LoVo (cell line): ENCODE data around the gene ESPNL.

Experiments used
- DNase-seq: peaks from one replicate; pipeline ENCODE4 v3.0.0-alpha.2; 2016; ENCODE audit warnings: low spot score

ESPNL gene

DNA sequence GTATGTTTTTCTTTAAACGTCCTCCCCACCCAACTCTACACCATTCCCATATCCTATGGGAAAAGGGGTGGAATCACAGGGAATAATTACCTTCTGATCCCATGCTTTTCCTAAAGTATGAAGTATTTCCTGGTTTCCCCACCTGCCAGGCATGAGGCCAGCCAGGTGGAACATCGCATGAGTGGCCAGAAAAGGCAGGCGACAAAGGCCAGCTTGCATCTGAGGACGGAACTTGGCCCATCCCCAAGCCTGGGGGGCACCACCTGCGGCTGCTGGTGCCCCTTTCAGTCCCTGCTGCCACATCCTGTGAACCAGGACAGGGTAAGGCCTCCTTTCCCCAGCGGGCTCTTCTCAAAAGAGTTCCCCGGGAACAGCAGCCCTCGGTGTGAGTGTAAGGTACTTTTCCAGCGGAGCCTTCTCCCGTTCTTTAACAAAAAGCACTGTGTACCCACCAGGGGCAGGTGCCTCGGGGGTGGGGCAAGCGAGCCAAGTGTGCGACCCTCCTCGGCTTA is 57.4 kb downstream of the ESPNL start:
- DNase-seq, result no peak

GRCh38 chr2:238158018-238158508 is 57.9 kb downstream of the ESPNL start:
- no peak for DNase-seq

- peak; percentile 43 for DNase-seq
These were observed 58.5 kb downstream of the ESPNL start, which contains the start of gene ERFE for GRCh38 chr2:238158509-238159070. TSS of gene ERFE (plus strand) at chr2:238158970. CDS start at chr2:238159008, 38 bp downstream.

DNA sequence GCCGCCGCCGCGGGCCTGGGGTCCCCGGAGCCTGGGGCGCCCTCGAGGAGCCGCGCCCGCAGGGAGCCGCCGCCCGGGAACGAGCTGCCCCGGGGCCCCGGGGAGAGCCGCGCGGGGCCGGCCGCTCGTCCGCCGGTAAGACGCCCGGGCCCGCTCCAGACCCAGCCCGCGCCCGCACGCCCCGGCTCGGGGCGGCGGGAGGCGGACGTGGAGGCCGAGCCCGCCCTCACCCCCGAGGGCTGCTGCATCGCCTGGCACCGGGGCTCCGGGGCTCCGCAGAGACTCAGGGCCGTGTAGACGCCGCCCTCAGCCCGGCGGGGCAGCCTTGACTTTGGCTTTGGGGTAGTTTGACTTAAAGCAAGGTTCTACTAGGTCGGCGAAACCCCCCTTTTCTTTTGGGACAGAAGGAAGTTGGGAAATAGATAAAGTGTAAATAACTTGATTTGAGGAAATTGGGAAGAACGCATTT is 59.0 kb downstream of the ESPNL start:
- no peak for DNase-seq

- DNase-seq, result no peak
These were observed 59.6 kb downstream of the ESPNL start for GRCh38 chr2:238159661-238160205.

- no peak for DNase-seq
These were observed 60.3 kb downstream of the ESPNL start for GRCh38 chr2:238160206-238161129.

GRCh38 chr2:238161291-238162051 is 61.3 kb downstream of the ESPNL start:
- DNase-seq, result no peak

DNA sequence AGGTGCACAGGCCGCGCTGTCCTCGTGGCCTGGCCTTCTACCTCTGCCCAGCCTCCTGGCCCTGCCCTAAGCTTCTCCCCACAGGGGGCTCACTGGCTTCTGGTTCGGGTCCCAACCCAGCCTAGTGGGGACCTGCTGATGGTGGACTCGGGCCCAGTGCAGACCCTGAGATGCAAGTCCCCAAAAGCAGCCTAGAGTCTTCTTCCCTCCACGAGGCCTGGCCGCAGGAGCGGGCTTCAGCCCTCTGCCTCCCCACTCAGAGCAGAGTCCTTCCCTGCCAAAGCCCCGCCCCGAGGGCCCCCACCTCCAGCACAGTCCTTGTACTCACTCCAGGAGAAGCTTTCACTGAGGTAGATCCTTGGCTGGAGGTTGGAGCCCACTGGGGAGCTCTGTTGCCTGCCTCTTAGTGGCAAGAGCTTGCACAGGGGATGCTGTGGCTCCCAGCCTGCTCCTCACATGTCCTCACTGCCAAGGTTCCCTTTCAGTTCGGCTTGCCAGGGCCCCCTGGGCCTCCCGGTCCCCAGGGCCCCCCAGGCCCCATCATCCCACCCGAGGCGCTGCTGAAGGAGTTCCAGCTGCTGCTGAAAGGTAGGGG is 62.2 kb downstream of the ESPNL start:
- no peak for DNase-seq

DNA sequence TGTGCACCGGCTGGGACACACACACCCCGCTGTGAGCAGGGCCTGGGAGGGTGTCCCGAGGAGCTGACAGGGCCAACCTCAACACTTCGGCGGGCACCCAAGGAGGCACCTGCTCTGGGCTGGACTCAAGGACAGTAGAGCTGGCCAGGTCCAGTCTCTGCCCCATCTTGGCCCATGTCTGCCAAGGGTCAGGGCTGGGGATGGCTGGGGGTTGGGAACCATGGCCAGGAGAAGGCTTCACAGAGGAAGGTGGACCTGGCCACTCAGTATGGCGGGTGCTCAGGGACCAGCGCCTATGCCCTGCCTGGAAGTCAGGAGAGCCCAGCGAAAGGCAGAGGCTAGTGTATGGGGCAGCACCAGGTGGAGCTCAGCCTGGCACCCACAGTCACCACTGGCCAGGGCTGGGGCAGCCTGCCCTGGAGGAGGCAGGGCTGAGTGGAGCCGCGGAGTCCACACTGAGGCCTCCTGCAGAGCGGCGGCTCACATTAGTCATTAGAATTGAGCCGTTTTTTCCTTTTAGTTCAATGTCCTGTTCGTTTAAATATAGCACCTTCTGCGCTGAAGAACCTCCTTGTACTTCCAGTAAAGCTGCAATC is 62.8 kb downstream of the ESPNL start:
- DNase-seq, result no peak

DNA sequence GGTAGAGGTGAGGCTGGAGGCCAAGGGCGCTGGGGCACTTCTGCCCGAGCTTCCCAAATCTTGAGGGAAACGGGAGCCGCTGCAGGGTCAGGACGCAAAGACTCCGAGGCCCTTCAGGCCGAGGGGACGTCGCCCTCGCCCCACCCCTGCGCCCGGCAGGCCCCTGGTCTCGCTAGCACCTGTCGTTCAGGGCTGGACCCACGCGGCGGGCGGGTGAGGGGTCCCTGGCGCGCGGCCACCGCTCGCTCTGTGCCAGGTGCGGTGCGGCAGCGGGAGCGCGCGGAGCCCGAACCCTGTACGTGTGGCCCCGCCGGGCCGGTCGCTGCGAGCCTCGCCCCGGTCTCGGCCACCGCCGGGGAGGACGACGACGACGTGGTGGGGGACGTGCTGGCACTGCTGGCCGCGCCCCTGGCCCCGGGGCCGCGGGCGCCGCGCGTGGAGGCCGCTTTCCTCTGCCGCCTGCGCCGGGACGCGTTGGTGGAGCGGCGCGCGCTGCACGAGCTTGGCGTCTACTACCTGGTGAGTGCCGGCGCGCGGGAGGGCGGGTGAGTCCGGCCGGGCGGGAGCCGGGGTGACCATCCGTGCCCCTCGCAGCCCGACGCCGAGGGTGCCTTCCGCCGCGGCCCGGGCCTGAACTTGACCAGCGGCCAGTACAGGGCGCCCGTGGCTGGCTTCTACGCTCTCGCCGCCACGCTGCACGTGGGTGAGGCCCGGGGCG is 63.5 kb downstream of the ESPNL start:
- no peak for DNase-seq

- no peak for DNase-seq
These were observed 64.8 kb downstream of the ESPNL start for GRCh38 chr2:238164906-238165287.

GRCh38 chr2:238165288-238165921 is 65.3 kb downstream of the ESPNL start:
- no peak for DNase-seq

GRCh38 chr2:238166391-238167343 is 66.5 kb downstream of the ESPNL start:
- DNase-seq, result no peak

DNA sequence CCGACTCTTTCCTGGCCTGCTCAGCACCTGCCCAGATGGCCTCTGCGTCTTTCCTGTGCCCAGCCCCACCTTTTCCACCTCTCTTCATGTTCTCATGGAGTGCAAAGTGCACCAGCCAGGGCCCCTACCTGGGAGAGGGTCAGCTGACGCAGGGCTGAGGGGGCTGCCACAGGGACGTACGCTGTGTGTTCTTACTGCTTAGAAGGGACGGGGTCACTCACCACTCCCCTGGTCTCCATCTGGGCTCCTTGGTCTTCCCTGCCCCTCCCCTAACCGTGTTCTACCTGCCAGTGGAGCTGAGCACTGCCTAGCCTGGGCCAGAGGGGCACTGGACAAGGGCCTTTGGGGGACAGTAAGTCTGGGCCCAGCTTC is 67.2 kb downstream of the ESPNL start:
- no peak for DNase-seq

DNA sequence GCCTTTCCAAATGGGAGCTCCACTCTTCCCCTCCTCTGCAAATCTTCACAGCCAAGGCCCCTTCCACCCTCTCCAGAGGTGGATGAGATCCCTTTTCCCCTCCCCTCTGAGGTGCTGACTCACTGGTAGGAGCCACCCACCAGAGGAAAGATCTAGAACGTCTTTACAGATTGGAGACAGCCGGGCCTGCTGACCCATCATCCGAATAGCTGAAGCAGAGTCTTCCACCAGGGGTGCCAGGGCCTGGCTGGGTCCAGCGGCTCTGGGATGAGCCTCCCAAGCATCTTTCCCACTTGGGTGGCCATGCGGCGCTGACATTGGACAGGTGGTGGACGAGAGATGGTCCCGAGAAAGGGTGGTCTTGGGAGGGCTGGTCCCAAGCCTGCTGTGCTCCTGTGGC is 67.6 kb downstream of the ESPNL start:
- no peak for DNase-seq

GRCh38 chr2:238168196-238169047 is 68.3 kb downstream of the ESPNL start:
- DNase-seq, result no peak

DNA sequence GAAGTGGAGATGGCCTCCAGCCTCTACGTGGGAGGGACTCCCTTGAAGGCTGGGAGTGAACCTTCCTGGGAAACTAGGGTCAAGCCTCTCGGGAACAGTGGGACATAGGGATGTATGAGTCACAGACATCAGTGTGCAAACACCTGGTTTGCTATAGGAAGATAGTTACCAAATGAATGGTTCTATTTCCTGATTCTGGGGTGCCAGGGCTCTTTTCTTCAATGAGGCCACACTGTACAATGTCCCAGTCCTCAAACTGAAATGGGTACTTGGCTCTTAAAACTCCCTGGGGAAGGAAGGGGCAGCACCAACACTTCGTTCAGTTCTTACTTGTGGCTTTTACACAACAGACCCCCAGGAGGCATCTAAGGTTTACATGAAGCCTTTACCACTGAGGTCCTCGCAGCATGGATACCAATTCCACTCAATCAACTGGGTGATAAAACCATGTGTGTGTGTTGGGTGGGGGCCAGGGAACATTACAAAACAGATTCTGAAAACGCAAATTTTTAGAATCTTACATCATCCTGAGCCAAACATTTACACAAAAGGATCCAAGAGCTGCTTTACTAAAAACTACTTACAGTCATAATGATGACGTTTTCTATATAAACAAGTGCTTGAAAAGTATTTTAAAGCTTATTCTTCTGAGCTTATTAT is 69.0 kb downstream of the ESPNL start:
- DNase-seq, result no peak
